Lower lobe of right lung (tissue), 2 donors: ENCODE measurements around the gene THRB. TPM values are rescaled to one million over a fixed set of nuclear protein-coding genes. Genes with fewer than 3 reads are reported as not detected.
A peak's percentile ranks its signal among the peaks of the same experiment; 100 is the strongest.

Experiments
- ATAC-seq, 2 donors: fragments of 200-7000 bp; cut with Tn5 transposase; one replicate each; pipeline ENCODE4 v1.9.1; 2020 to 2022; ENCODE audit warnings: mild to moderate bottlenecking in 2 of 2, moderate library complexity in 2 of 2
- DNase-seq: peaks from one replicate; pipeline ENCODE4 v3.0.0-alpha.2; 2020
- H3K27ac ChIP-seq: fragments of 200-600 bp; one replicate; pipeline ENCODE4 v1.8.0; 2022
- H3K27me3 ChIP-seq: fragments of 200-600 bp; one replicate; pipeline ENCODE4 v1.8.0; 2022; ENCODE audit warnings: low read depth
- H3K36me3 ChIP-seq: fragments of 200-600 bp; one replicate; pipeline ENCODE4 v1.8.0; 2022; ENCODE audit warnings: mild to moderate bottlenecking
- H3K4me1 ChIP-seq: fragments of 200-600 bp; one replicate; pipeline ENCODE4 v1.8.0; 2022
- H3K4me3 ChIP-seq: fragments of 200-600 bp; one replicate; pipeline ENCODE4 v1.8.0; 2022; ENCODE audit warnings: mild to moderate bottlenecking
- H3K9me3 ChIP-seq: fragments of 200-600 bp; one replicate; pipeline ENCODE4 v1.8.0; 2022
- CTCF ChIP-seq: fragments of 200-600 bp; IDR thresholded peaks from one replicate; pipeline ENCODE4 v1.8.0; 2022; ENCODE audit warnings: antibody characterized with exemption, mild to moderate bottlenecking
- intact Hi-C: fragments of 100-400 bp; cut with DNase I; formaldehyde crosslinking; loops from one replicate; pipeline ENCODE4 v1.11.0; 2022
- total RNA-seq: library from RNA; stranded (reverse); fragmentation: NEBNext Ultra II Directional; extraction: Animal tissue kit (Norgen Biotek cat#: 25700); gene quantifications from one replicate; pipeline ENCODE4 v1.2.1, GENCODE V29; 2021
- donor health status: DM: no; HTN: yes; CAD: no; lungs with severe emphysema.

The THRB gene
- total RNA-seq, 1 donor from 2014 or later: 14.6 TPM

GRCh38 chr3:24270744-24271143, 223.9 kb downstream of the THRB start:
- no peaks in the 10 kb centered on the region for H3K9me3 ChIP-seq
- H3K4me3 ChIP-seq: no peak overlapping the region
- H3K36me3 ChIP-seq: no peaks in the 10 kb centered on the region
- DNase-seq (no peak), ATAC-seq (no peak)
- no peaks in the 10 kb centered on the region for H3K27me3 ChIP-seq
- intact Hi-C loops: no loop called here
- H3K27ac ChIP-seq: no peak overlapping the region
- H3K4me1 ChIP-seq: no peaks in the 10 kb centered on the region
- no peak for TF ChIP-seq CTCF

GRCh38 chr3:24270204-24270691, 224.4 kb downstream of the THRB start:
- Histone ChIP-seq H3K27me3 (no peaks in the 10 kb centered on the region), H3K4me1 (no peaks in the 10 kb centered on the region), H3K9me3 (no peaks in the 10 kb centered on the region), H3K27ac (no peak overlapping the region), H3K4me3 (no peak overlapping the region), H3K36me3 (no peaks in the 10 kb centered on the region)
- intact Hi-C loops: no loop called here
- no peak for ATAC-seq
- no peak for TF ChIP-seq CTCF
- no peak for DNase-seq

GRCh38 chr3:24264748-24265158, 229.9 kb downstream of the THRB start:
- Histone ChIP-seq H3K27ac (no peak overlapping the region), H3K36me3 (no peaks in the 10 kb centered on the region), H3K4me1 (no peaks in the 10 kb centered on the region), H3K9me3 (no peaks in the 10 kb centered on the region), H3K4me3 (no peak overlapping the region), H3K27me3 (no peaks in the 10 kb centered on the region)
- no peak for DNase-seq
- ATAC-seq: peak; percentile 61 to 72
- TF ChIP-seq CTCF: peak; percentile 67
- intact Hi-C loops: no loop called here

- ATAC-seq: no peak
- no peak for DNase-seq
- Histone ChIP-seq H3K4me1 (no peaks in the 10 kb centered on the region), H3K9me3 (no peaks in the 10 kb centered on the region), H3K27me3 (no peaks in the 10 kb centered on the region), H3K36me3 (no peaks in the 10 kb centered on the region), H3K4me3 (no peak overlapping the region), H3K27ac (no peak overlapping the region)
- intact Hi-C loops: no loop called here
- no peak for TF ChIP-seq CTCF
Measured at GRCh38 chr3:24264011-24264410, 230.6 kb downstream of the THRB start.

- no peaks in the 10 kb centered on the region for H3K36me3 ChIP-seq
- H3K4me1 ChIP-seq: no peaks in the 10 kb centered on the region
- H3K27me3 ChIP-seq: no peaks in the 10 kb centered on the region
- no peak for TF ChIP-seq CTCF
- H3K9me3 ChIP-seq: no peaks in the 10 kb centered on the region
- no peak overlapping the region for H3K4me3 ChIP-seq
- H3K27ac ChIP-seq: no peak overlapping the region
- ATAC-seq (no peak), DNase-seq (no peak)
- intact Hi-C loops: no loop called here
Measured at GRCh38 chr3:24263069-24263668, 231.5 kb downstream of the THRB start.
